Dermis blood vessel endothelial cell (primary cell): ENCODE data around the gene IRF1. TPM values are rescaled to one million over a fixed set of nuclear protein-coding genes. Genes with fewer than 3 reads are reported as not detected.
A peak's percentile ranks its signal among the peaks of the same experiment; 100 is the strongest.

ENCODE experiments used
- DNase-seq: peaks from one replicate; pipeline ENCODE4 v3.0.0; 2010
- total RNA-seq: library from RNA; depleted of rRNA; stranded (reverse); fragments of >200 nt; gene quantifications from 2 replicates; pipeline ENCODE4 v1.2.3, GENCODE V29; 2014

Gene IRF1
- total RNA-seq, 1 donor from 2014 or later = 26.4 TPM

DNA sequence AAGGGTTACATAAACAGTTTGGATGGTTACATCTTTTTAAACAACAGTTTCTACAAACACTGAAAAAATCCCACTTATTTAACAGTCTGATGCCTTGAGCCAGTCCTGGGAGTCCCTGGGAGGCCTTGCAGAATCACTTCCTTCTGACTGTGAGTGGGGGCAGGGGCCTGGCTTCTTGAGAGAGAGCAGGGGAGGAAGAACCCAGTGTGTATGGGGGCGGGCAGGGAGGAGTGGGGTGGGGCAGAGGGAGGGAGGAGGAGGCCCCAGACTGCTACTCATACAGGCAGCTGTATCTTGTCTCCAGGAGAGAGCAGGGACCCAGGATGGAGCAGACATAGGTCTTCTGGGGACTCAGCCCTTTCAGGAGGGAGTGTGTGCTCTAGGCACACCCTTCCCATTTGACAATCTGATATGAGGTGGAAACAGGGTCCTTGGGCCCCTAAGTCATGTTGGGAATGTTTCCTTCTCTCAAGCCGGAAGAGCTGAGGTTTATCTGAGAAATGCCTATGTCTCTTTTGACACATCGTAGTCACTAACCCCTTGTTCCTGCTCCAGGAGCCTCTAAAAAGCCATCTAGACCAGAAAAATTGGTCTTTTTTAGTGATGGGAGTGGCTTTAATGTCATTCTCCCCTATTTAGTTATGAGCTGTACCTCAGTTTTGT lies 52.8 kb downstream of the IRF1 start:
- DNase-seq = peak; percentile 52

GRCh38 chr5:132436936-132437335 lies 53.6 kb downstream of the IRF1 start:
- no peak for DNase-seq

GRCh38 chr5:132435886-132436285 lies 54.7 kb downstream of the IRF1 start:
- DNase-seq = no peak

- no peak for DNase-seq
Observed at GRCh38 chr5:132435447-132435846, 55.1 kb downstream of the IRF1 start.

DNA sequence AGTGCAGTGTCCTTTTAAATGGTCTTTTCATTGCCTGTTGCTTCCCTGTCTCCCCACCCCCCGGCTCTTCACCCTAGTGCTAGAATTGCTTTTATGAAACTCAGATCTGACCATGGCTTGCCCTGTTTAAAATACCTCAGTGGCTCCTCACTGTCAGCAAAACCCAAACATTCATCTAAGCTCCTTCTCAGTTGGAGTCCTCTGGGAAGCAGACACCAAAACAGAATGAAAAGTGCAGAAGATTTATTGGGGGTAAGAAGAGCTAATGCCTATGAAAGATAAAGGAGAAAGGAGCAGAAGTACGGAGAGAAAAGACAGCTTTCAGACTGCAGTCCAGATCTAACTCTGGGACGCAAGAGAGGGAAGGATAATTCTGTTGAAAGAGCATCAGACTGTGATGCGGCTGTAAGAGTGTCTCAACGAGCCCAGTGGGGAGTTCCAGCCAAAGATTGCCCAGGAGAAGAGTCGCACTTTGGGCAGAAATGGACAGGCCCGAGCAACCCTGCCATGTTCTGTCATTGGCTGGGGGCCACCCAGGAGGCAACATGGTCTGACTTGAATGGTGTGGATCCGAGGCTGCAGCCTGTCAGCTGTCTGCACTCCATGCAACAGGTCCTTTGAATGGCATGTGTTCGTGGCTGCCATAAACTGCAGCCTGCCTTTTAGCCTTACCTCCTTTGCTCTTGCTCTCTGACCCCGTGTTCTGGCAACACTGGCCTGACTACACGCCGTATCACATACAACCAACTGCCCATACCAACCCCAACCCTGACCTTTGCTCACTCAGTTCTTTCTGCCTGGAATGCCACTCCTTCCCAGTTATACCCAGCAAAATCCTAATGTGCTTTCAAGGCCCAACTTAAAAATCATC lies 55.9 kb downstream of the IRF1 start:
- no peak for DNase-seq

- DNase-seq = no peak
Observed at GRCh38 chr5:132433141-132433540, 57.4 kb downstream of the IRF1 start.

GRCh38 chr5:132431632-132432031 lies 58.9 kb downstream of the IRF1 start:
- no peak for DNase-seq

Other genes with a start within 250 kb of the IRF1 start
- gene PDLIM4, start 233.1 kb downstream of the IRF1 start, total RNA-seq = 31.0 and 51.6 TPM in 2 replicates
- 4.7 and 4.8 TPM in 2 replicates for gene SLC22A4, start 196.4 kb downstream of the IRF1 start, total RNA-seq
- gene SLC22A5, start 121.1 kb downstream of the IRF1 start, total RNA-seq = 3.8 and 4.8 TPM in 2 replicates
- not detected in 2 replicates for gene IL5, start 52.7 kb upstream of the IRF1 start, total RNA-seq
- gene RAD50, start 66.2 kb upstream of the IRF1 start, total RNA-seq = 12.6 and 22.0 TPM in 2 replicates
- gene IL13, start 167.4 kb upstream of the IRF1 start, total RNA-seq = not detected in 2 replicates
- not detected in 2 replicates for gene IL4, start 183.2 kb upstream of the IRF1 start, total RNA-seq
- 7.0 and 9.4 TPM in 2 replicates for gene KIF3A, start 246.8 kb upstream of the IRF1 start, total RNA-seq